HepG2 (cell line): Measurements from ENCODE around the gene NELFCD. TPM values are rescaled to one million over a fixed set of nuclear protein-coding genes. Genes with fewer than 3 reads are reported as not detected.

Experiments
- DMAP1 ChIP-seq: IDR thresholded peaks from 2 replicates; pipeline ENCODE4 v1.6.1; 2016
- DPF2 ChIP-seq: sonication (generic); formaldehyde crosslinking; IDR thresholded peaks from 2 replicates; pipeline ENCODE4 v1.4.0; 2020; ENCODE audit warnings: mild to moderate bottlenecking, low read depth, missing genetic modification reagents, borderline replicate concordance
- KDM1A ChIP-seq: IDR thresholded peaks from 2 replicates; pipeline ENCODE4 v1.6.1; 2016; ENCODE audit warnings: missing compliant biosample characterization
- KLF12 ChIP-seq: sonication (generic); formaldehyde crosslinking; IDR thresholded peaks from 2 replicates; pipeline ENCODE4 v1.4.0; 2020; ENCODE audit warnings: missing genetic modification reagents, borderline replicate concordance
- MAZ ChIP-seq, 2 experiments: sonication (generic) in 1 of 2; formaldehyde crosslinking in 1 of 2; IDR thresholded peaks; 2 replicates each; pipeline versions ENCODE4 v1.5.0 to v1.6.1; 2012 to 2020; ENCODE audit warnings: low read depth in 2 of 2, mild to moderate bottlenecking in 2 of 2, borderline replicate concordance in 1 of 2, improper control_type of control experiment in 1 of 2, low read length in 1 of 2, missing genetic modification reagents in 1 of 2, moderate library complexity in 1 of 2
- MED13 ChIP-seq: sonication (generic); formaldehyde crosslinking; IDR thresholded peaks from 2 replicates; pipeline ENCODE4 v1.5.0; 2020; ENCODE audit warnings: missing genetic modification reagents
- SMAD9 ChIP-seq: sonication (generic); formaldehyde crosslinking; IDR thresholded peaks from 2 replicates; pipeline ENCODE4 v1.5.1; 2020; ENCODE audit warnings: mild to moderate bottlenecking, missing genetic modification reagents
- YEATS4 ChIP-seq: sonication (generic); formaldehyde crosslinking; IDR thresholded peaks from 2 replicates; pipeline ENCODE4 v1.4.0; 2020; ENCODE audit warnings: missing genetic modification reagents, borderline replicate concordance
- ZMYM3 ChIP-seq: sonication (generic); formaldehyde crosslinking; IDR thresholded peaks from 2 replicates; pipeline ENCODE4 v1.5.1; 2020; ENCODE audit warnings: mild to moderate bottlenecking, missing genetic modification reagents
- ZNF547 ChIP-seq: sonication (generic); formaldehyde crosslinking; IDR thresholded peaks from 2 replicates; pipeline ENCODE4 v1.5.1; 2020; ENCODE audit warnings: mild to moderate bottlenecking, missing genetic modification reagents
- ZNF746 ChIP-seq: sonication (generic); formaldehyde crosslinking; IDR thresholded peaks from 2 replicates; pipeline ENCODE4 v1.8.0; 2022; ENCODE audit warnings: mild to moderate bottlenecking, missing genetic modification reagents
- ZSCAN20 ChIP-seq: sonication (generic); formaldehyde crosslinking; IDR thresholded peaks from 2 replicates; pipeline ENCODE4 v1.4.0; 2020; ENCODE audit warnings: missing genetic modification reagents, mild to moderate bottlenecking, borderline replicate concordance
- ZSCAN25 ChIP-seq: sonication (generic); formaldehyde crosslinking; IDR thresholded peaks from 2 replicates; pipeline ENCODE4 v1.8.0; 2022; ENCODE audit warnings: mild to moderate bottlenecking, missing genetic modification reagents
- polyA plus RNA-seq, 8 experiments: library from polyadenylated mRNA; depleted of rRNA in 3 of 8; stranded (reverse) in 7 of 8; unstranded in 1 of 8; fragments of >200 nt; fragmentation: Illumina TruSeq in 4 of 8; extraction: Trizol in 4 of 8; gene quantifications; 2 replicates each; pipeline versions ENCODE4 v1.2.1 to v1.2.3, GENCODE V29; 2011 to 2016; ENCODE audit warnings: low read depth in 4 of 8, missing spikeins in 1 of 8, mixed read lengths in 1 of 8; ENCODE audit not compliant: insufficient read depth in 1 of 8
- total RNA-seq, 5 experiments: library from RNA; depleted of rRNA; stranded (reverse); fragments of >200 nt; fragmentation: Illumina TruSeq; extraction: Trizol; gene quantifications; 2 replicates each; pipeline ENCODE4 v1.2.3, GENCODE V29; 2016; ENCODE audit warnings: low read depth in 1 of 5
- TF ChIP-seq, protein P1 (sequence below): sonication (generic); formaldehyde crosslinking; IDR thresholded peaks from 2 replicates; pipeline ENCODE4 v1.8.0; 2023; ENCODE audit warnings: mild to moderate bottlenecking, missing genetic modification reagents
- TF ChIP-seq, protein P2 (sequence below): sonication (generic); formaldehyde crosslinking; IDR thresholded peaks from 2 replicates; pipeline ENCODE4 v1.8.1; 2022; ENCODE audit warnings: mild to moderate bottlenecking, missing genetic modification reagents
- TF ChIP-seq, protein P3 (sequence below): sonication (generic); formaldehyde crosslinking; IDR thresholded peaks from 2 replicates; pipeline ENCODE4 v1.4.0; 2020; ENCODE audit warnings: mild to moderate bottlenecking, missing genetic modification reagents
- TF ChIP-seq, protein P4 (sequence below): sonication (generic); formaldehyde crosslinking; IDR thresholded peaks from 2 replicates; pipeline ENCODE4 v1.5.0; 2020; ENCODE audit warnings: mild to moderate bottlenecking, missing genetic modification reagents
- TF ChIP-seq, protein P5 (sequence below): sonication (generic); formaldehyde crosslinking; IDR thresholded peaks from 2 replicates; pipeline ENCODE4 v1.8.1; 2023; ENCODE audit warnings: mild to moderate bottlenecking, inconsistent platforms, moderate library complexity, missing genetic modification reagents, borderline replicate concordance
- TF ChIP-seq, protein P6 (sequence below): IDR thresholded peaks from 2 replicates; pipeline ENCODE4 v1.6.1; 2012; ENCODE audit warnings: low read depth, low read length, improper control_type of control experiment

NELFCD gene
- total and polyA plus RNA-seq, 2 of the 13 experiments (the other 11 are each of a cell fraction or from before 2014, with no cell fraction given) = 159 to 203 TPM

DNA sequence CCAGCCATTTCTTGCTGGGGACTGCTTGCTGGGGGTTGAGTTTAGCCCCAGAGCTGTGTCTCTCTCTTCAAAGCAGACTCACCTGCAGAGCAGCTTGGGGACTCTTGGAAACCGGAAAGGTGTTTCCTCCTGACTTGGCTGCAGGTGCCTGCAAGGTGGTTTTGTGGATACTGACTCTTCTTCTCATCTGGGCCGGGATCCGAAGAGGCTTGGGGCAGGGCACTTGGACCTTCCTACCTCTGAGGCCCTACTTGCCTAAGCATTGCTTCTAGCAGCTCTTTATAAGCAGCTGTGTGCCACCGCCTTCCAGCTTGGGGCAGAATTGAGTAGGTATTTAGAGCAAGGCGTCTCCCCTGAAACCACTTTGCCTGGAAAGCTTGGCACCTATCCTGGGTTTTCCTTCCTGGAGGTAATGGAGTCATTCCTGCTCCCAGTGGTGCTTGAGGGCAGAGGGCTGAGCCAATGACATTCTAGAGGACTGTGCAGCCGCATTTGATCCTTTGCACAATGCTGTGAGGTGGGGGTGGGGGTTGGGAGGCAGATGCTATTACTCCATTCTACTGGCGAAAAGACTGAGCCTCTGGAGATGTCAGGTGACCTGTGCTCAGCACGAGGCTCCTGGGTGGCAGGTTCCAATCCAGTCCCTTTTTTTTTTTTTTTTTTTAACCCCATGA lies 29.4 kb downstream of the NELFCD start (continued):
- TF ChIP-seq ZSCAN20 (CRISPR knock-in tag) = no peak
- peak; percentile 32; the same call in 1 of the 2 replicates for TF ChIP-seq ZNF547
- TF ChIP-seq KLF12 (CRISPR knock-in tag) = no peak
- TF ChIP-seq, protein P1, sequence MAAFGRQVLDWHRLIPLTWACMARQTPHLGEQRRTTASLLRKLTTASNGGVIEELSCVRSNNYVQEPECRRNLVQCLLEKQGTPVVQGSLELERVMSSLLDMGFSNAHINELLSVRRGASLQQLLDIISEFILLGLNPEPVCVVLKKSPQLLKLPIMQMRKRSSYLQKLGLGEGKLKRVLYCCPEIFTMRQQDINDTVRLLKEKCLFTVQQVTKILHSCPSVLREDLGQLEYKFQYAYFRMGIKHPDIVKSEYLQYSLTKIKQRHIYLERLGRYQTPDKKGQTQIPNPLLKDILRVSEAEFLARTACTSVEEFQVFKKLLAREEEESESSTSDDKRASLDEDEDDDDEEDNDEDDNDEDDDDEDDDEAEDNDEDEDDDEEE = no peak
- peak; percentile 98 for TF ChIP-seq ZMYM3 (CRISPR knock-in tag)
- TF ChIP-seq SMAD9 (CRISPR knock-in tag) = no peak
- no peak for TF ChIP-seq ZNF746 (CRISPR knock-in tag)
- no peak for TF ChIP-seq MED13 (CRISPR knock-in tag)
- peak; percentile 49; the same call in 1 of the 2 replicates for TF ChIP-seq ZSCAN25 (CRISPR knock-in tag)
- TF ChIP-seq, protein P2, sequence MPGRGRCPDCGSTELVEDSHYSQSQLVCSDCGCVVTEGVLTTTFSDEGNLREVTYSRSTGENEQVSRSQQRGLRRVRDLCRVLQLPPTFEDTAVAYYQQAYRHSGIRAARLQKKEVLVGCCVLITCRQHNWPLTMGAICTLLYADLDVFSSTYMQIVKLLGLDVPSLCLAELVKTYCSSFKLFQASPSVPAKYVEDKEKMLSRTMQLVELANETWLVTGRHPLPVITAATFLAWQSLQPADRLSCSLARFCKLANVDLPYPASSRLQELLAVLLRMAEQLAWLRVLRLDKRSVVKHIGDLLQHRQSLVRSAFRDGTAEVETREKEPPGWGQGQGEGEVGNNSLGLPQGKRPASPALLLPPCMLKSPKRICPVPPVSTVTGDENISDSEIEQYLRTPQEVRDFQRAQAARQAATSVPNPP (CRISPR knock-in tag) = no peak
- TF ChIP-seq, protein P3, sequence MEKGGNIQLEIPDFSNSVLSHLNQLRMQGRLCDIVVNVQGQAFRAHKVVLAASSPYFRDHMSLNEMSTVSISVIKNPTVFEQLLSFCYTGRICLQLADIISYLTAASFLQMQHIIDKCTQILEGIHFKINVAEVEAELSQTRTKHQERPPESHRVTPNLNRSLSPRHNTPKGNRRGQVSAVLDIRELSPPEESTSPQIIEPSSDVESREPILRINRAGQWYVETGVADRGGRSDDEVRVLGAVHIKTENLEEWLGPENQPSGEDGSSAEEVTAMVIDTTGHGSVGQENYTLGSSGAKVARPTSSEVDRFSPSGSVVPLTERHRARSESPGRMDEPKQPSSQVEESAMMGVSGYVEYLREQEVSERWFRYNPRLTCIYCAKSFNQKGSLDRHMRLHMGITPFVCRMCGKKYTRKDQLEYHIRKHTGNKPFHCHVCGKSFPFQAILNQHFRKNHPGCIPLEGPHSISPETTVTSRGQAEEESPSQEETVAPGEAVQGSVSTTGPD (CRISPR knock-in tag) = no peak
- TF ChIP-seq DPF2 (CRISPR knock-in tag) = no peak; the same call in 1 of the 2 replicates
- TF ChIP-seq DMAP1 (CRISPR knock-in tag) = no peak; the same call in 1 of the 2 replicates
- TF ChIP-seq, protein P4, sequence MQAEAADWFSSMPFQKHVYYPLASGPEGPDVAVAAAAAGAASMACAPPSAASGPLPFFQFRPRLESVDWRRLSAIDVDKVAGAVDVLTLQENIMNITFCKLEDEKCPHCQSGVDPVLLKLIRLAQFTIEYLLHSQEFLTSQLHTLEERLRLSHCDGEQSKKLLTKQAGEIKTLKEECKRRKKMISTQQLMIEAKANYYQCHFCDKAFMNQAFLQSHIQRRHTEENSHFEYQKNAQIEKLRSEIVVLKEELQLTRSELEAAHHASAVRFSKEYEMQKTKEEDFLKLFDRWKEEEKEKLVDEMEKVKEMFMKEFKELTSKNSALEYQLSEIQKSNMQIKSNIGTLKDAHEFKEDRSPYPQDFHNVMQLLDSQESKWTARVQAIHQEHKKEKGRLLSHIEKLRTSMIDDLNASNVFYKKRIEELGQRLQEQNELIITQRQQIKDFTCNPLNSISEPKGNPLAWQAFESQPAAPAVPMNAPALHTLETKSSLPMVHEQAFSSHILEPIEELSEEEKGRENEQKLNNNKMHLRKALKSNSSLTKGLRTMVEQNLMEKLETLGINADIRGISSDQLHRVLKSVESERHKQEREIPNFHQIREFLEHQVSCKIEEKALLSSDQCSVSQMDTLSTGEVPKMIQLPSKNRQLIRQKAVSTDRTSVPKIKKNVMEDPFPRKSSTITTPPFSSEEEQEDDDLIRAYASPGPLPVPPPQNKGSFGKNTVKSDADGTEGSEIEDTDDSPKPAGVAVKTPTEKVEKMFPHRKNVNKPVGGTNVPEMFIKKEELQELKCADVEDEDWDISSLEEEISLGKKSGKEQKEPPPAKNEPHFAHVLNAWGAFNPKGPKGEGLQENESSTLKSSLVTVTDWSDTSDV (CRISPR knock-in tag) = no peak
- TF ChIP-seq MAZ (IDR thresholded peaks at IDR 0.05; ENCODE audit: borderline replicate concordance, low read depth, low read length) = no peak
- no peak for TF ChIP-seq MAZ (CRISPR knock-in tag; IDR thresholded peaks at IDR 0.05; ENCODE audit: low read depth)
- TF ChIP-seq, protein P5, sequence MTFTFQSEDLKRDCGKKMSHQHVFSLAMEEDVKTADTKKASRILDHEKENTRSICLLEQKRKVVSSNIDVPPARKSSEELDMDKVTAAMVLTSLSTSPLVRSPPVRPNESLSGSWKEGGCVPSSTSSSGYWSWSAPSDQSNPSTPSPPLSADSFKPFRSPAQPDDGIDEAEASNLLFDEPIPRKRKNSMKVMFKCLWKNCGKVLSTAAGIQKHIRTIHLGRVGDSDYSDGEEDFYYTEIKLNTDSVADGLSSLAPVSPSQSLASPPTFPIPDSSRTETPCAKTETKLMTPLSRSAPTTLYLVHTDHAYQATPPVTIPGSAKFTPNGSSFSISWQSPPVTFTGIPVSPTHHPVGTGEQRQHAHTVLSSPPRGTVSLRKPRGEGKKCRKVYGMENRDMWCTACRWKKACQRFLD (CRISPR knock-in tag) = no peak
- TF ChIP-seq, protein P6, sequence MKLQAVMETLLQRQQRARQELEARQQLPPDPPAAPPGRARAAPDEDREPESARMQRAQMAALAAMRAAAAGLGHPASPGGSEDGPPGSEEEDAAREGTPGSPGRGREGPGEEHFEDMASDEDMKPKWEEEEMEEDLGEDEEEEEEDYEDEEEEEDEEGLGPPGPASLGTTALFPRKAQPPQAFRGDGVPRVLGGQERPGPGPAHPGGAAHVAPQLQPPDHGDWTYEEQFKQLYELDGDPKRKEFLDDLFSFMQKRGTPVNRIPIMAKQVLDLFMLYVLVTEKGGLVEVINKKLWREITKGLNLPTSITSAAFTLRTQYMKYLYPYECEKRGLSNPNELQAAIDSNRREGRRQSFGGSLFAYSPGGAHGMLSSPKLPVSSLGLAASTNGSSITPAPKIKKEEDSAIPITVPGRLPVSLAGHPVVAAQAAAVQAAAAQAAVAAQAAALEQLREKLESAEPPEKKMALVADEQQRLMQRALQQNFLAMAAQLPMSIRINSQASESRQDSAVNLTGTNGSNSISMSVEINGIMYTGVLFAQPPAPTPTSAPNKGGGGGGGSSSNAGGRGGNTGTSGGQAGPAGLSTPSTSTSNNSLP = no peak
- peak; percentile 98 for TF ChIP-seq KDM1A (CRISPR knock-in tag)
- no peak for TF ChIP-seq YEATS4 (CRISPR knock-in tag)
